GM04504 (cell line): ENCODE measurements around the gene MCM9.
A peak's percentile ranks its signal among the peaks of the same experiment; 100 is the strongest.

Experiments
- DNase-seq: peaks from one replicate; pipeline ENCODE4 v3.0.0-alpha.2; 2012; ENCODE audit warnings: low read depth

Gene MCM9

GRCh38 chr6:118934461-118935330 lies at the start of gene MCM9:
Gene MCM9 (minus strand): TSS chr6:118935159. CDS start chr6:118931723, 3,436 bp downstream.
- peak; percentile 53 for DNase-seq

GRCh38 chr6:118984342-118984741 lies 49.4 kb upstream of the MCM9 start:
- DNase-seq = no peak

- no peak for DNase-seq
Measured at GRCh38 chr6:118982575-118982911, 47.6 kb upstream of the MCM9 start.

GRCh38 chr6:118981884-118982574 lies 47.1 kb upstream of the MCM9 start:
- DNase-seq = no peak

GRCh38 chr6:118980063-118980462 lies 45.1 kb upstream of the MCM9 start:
- DNase-seq = no peak

- DNase-seq = no peak
Measured at GRCh38 chr6:118974790-118975189, 39.8 kb upstream of the MCM9 start.

- DNase-seq = no peak
Measured at GRCh38 chr6:118971682-118972081, 36.7 kb upstream of the MCM9 start.

- DNase-seq = no peak
Measured at GRCh38 chr6:118970866-118971265, 35.9 kb upstream of the MCM9 start.

GRCh38 chr6:118968416-118968815 lies 33.5 kb upstream of the MCM9 start:
- DNase-seq = no peak

GRCh38 chr6:118967239-118967638 lies 32.3 kb upstream of the MCM9 start:
- DNase-seq = no peak

- no peak for DNase-seq
Measured at GRCh38 chr6:118965843-118966370, 30.9 kb upstream of the MCM9 start.

- DNase-seq = no peak
Measured at GRCh38 chr6:118965371-118965770, 30.4 kb upstream of the MCM9 start.

GRCh38 chr6:118963003-118963402 lies 28.0 kb upstream of the MCM9 start:
- DNase-seq = no peak

- no peak for DNase-seq
Measured at GRCh38 chr6:118959903-118960302, 24.9 kb upstream of the MCM9 start.

- DNase-seq = no peak
Measured at GRCh38 chr6:118953391-118953790, 18.4 kb upstream of the MCM9 start.

- DNase-seq = no peak
Measured at GRCh38 chr6:118952683-118953082, 17.7 kb upstream of the MCM9 start.

- DNase-seq = no peak
Measured at GRCh38 chr6:118945217-118945616, 10.3 kb upstream of the MCM9 start.

GRCh38 chr6:118940770-118941169 lies 5.8 kb upstream of the MCM9 start:
- no peak for DNase-seq

GRCh38 chr6:118939683-118940082 lies 4.7 kb upstream of the MCM9 start:
- no peak for DNase-seq

GRCh38 chr6:118935978-118936703 lies 1.2 kb upstream of the MCM9 start:
- DNase-seq = no peak

- no peak for DNase-seq
Measured at GRCh38 chr6:118935331-118935668, 341 bp upstream of the MCM9 start.

GRCh38 chr6:118933855-118934460 lies 1.0 kb downstream of the MCM9 start:
- no peak for DNase-seq
